DND-41 (cell line): ENCODE measurements around the gene MRPL42.

Experiments used
- CTCF ChIP-seq: IDR thresholded peaks from 2 replicates; pipeline ENCODE4 v1.5.1; 2012; ENCODE audit warnings: borderline replicate concordance, low read length, moderate library complexity, mild to moderate bottlenecking; ENCODE audit not compliant: poor library complexity, severe bottlenecking; ENCODE audit errors: extremely low read depth
- EZH2 ChIP-seq: IDR thresholded peaks from 3 replicates; pipeline ENCODE4 v1.6.1; 2012; ENCODE audit warnings: borderline replicate concordance, low read depth, mild to moderate bottlenecking, moderate library complexity, low read length, inconsistent platforms; ENCODE audit not compliant: severe bottlenecking

GRCh38 chr12:93541578-93542225 is 74.4 kb downstream of the MRPL42 start:
- TF ChIP-seq CTCF (no peak), EZH2 (no peak)
